ENCODE measurements around the gene TUBGCP6. TPM values are rescaled to one million over a fixed set of nuclear protein-coding genes. Genes with fewer than 3 reads are reported as not detected.
A peak's percentile ranks its signal among the peaks of the same experiment; 100 is the strongest.

TUBGCP6 gene
- total and polyA plus RNA-seq, 10 of the 15 experiments (the other 5 are each of a cell fraction or from before 2014, with no cell fraction given), result 0.74 to 41.4 (median 19.4) TPM

DNA sequence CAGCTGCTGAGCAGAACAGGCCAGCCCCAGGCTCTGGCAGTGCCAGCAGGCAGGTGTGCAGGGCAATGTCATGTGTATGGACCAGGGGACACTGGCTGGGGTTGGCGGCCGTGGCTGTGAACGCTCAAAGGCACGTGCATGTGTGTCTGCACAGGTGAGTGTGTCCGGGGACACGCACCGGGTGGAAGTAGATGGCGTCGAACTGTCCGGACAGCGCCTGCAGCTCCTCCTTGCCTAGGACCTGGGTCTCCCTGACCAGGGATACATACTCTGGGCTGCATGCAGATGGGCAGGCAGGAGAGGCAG is 5.4 kb upstream of the TUBGCP6 start:
- Histone ChIP-seq H3K4me2 (ENCODE audit: control insufficient read depth, insufficient read depth) (peak overlapping the region; percentile 98), H3K4me1 (ENCODE audit: control insufficient read depth, insufficient read depth, low read length) (peaks cover 32% of the 10 kb centered on the region), H2AFZ (ENCODE audit: control insufficient read depth, low read depth, low read length) (no peak overlapping the region), H4K20me1 (ENCODE audit: control insufficient read depth, insufficient read depth) (no peaks in the 10 kb centered on the region; the same call in 1 of the 2 replicates), H3K27ac (ENCODE audit: control insufficient read depth, insufficient read depth) (peak overlapping the region; percentile 78), H3K9me3 (replicated peaks; ENCODE audit: control insufficient read depth, insufficient read depth, low read length) (no peaks in the 10 kb centered on the region), H3K27me3 (replicated peaks in 1 of 2; ENCODE audit: control insufficient read depth in 2 of 2, insufficient read depth in 2 of 2, low read length in 1 of 2) (no peaks in the 10 kb centered on the region), H3K36me3 (ENCODE audit: control insufficient read depth in 2 of 2, insufficient read depth in 2 of 2, low read length in 1 of 2) (peaks cover 6 to 14% of the 10 kb centered on the region in 2 experiments; a peak in 3 of 4 replicates), H3K4me3 (peak overlapping the region; percentile 98), H3K9ac (ENCODE audit: control insufficient read depth, insufficient read depth, low read length) (peak overlapping the region; percentile 87), H3K79me2 (ENCODE audit: control insufficient read depth, insufficient read depth, low read length) (peaks cover 22% of the 10 kb centered on the region)
- ChIA-PET RAD21 (ENCODE audit: unreplicated experiment) (interaction anchor here (3.3 kb wide), 1 partner anchor 91 kb away, joined by 26 read pairs; no protein-coding TSS in a partner anchor), POLR2A (interaction anchor here (0.6 to 2.7 kb wide), 3 partner anchors 8 to 291 kb away, joined by 3 to 15 read pairs (median 5); partner anchors contain the start of gene MAPK12), SMC1A (ENCODE audit: uncharacterized antibody, unreplicated experiment) (interaction anchor here (1.4 to 1.9 kb wide), 3 partner anchors 8 to 275 kb away, joined by 5 to 6 read pairs (median 5); partner anchors contain the start of gene SCO2), CTCF (interaction anchor here (1.2 to 3.0 kb wide), 7 partner anchors 8 to 248 kb away, joined by 3 to 20 read pairs (median 6); partner anchors contain the start of gene MAPK12)
- no peak for DNase-seq (ENCODE audit: low read depth, low spot score)
- no peak for ATAC-seq
- no peak for FAIRE-seq
- intact Hi-C loops (cut with micrococcal nuclease; ENCODE audit: unreplicated experiment) (loop anchor here (5.0 kb wide), 2 partner anchors 247 to 442 kb away; no protein-coding TSS in a partner anchor), in situ Hi-C loops (cut with MboI) (loop anchor here (10.0 kb wide), 2 partner anchors 245 to 365 kb away; no protein-coding TSS in a partner anchor)
- BruUV-seq (replicated peaks), result no TSS peak
- TF ChIP-seq POLR2A (IDR thresholded peaks at IDR 0.05; ENCODE audit: low read depth, low read length), result peak; percentile 9; the same call in 1 of the 2 replicates
- no peak for TF ChIP-seq HSF1 (IDR thresholded peaks at IDR 0.05; ENCODE audit: low read depth, low read length)
- WGBS (ENCODE audit: insufficient coverage, insufficient replicate concordance, low lambda C conversion rate, missing lambda C conversion rate), result 76% methylated on average over 11 of the region's 11 CpGs
